HFF-Myc (cell line): Measurements from ENCODE around the gene TTC28.

ENCODE experiments used
- DNase-seq: peaks from one replicate; pipeline ENCODE4 v3.0.0-alpha.2; 2011; ENCODE audit warnings: low read depth; ENCODE audit errors: extremely low read depth
- H3K4me3 ChIP-seq: replicated peaks from 2 replicates; pipeline ENCODE4 v1.5.1; 2011; ENCODE audit warnings: low read depth, mild to moderate bottlenecking, control low read depth, low read length
- TF ChIP-seq, protein P1 (sequence below): IDR thresholded peaks from 2 replicates; pipeline ENCODE4 v1.5.1; 2012; ENCODE audit warnings: mild to moderate bottlenecking, low read depth, low read length, control low read depth; ENCODE audit errors: missing control alignments

The TTC28 gene

DNA sequence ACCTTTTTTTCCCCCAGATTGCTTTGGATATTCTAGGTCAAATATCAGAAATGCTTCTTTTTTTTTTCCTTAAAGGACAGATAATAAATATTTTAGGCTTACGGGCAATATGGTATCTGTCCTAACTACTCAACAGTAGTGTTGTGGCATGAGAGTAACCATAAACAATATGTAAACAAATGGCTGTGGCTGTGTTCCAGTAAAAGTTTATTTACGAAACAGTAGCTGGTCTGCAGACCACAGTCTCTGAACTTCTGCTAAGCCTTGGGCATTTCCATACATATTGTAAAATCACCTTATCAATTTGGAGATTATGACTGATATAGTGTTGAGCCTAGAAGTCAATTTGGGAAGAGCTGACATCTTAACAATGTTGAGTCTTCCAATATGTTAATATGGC lies 621.6 kb downstream of the TTC28 start:
- H3K4me3 ChIP-seq = no peak overlapping the region
- no peak for DNase-seq
- TF ChIP-seq, protein P1, sequence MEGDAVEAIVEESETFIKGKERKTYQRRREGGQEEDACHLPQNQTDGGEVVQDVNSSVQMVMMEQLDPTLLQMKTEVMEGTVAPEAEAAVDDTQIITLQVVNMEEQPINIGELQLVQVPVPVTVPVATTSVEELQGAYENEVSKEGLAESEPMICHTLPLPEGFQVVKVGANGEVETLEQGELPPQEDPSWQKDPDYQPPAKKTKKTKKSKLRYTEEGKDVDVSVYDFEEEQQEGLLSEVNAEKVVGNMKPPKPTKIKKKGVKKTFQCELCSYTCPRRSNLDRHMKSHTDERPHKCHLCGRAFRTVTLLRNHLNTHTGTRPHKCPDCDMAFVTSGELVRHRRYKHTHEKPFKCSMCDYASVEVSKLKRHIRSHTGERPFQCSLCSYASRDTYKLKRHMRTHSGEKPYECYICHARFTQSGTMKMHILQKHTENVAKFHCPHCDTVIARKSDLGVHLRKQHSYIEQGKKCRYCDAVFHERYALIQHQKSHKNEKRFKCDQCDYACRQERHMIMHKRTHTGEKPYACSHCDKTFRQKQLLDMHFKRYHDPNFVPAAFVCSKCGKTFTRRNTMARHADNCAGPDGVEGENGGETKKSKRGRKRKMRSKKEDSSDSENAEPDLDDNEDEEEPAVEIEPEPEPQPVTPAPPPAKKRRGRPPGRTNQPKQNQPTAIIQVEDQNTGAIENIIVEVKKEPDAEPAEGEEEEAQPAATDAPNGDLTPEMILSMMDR = no peak

DNA sequence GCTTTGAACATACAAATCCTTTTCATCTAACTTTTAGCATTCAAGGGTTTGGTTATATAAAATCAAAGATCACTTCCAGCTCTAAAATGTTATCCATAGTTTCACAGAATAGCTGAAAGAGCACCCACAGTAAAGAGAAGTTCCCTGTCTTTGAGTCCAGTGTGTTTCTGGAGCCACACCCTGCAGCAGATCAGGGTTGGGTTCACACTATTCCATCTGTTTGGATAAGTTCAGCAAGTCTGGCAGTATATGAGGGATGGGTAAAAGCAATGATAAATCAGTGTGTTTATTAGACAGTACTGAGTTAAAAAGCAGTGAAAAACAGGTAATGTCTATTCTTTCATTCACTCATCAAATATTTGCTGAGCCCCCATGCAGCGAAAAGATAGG lies 624.8 kb downstream of the TTC28 start:
- H3K4me3 ChIP-seq = no peak overlapping the region
- TF ChIP-seq, protein P1 = no peak
- no peak for DNase-seq

DNA sequence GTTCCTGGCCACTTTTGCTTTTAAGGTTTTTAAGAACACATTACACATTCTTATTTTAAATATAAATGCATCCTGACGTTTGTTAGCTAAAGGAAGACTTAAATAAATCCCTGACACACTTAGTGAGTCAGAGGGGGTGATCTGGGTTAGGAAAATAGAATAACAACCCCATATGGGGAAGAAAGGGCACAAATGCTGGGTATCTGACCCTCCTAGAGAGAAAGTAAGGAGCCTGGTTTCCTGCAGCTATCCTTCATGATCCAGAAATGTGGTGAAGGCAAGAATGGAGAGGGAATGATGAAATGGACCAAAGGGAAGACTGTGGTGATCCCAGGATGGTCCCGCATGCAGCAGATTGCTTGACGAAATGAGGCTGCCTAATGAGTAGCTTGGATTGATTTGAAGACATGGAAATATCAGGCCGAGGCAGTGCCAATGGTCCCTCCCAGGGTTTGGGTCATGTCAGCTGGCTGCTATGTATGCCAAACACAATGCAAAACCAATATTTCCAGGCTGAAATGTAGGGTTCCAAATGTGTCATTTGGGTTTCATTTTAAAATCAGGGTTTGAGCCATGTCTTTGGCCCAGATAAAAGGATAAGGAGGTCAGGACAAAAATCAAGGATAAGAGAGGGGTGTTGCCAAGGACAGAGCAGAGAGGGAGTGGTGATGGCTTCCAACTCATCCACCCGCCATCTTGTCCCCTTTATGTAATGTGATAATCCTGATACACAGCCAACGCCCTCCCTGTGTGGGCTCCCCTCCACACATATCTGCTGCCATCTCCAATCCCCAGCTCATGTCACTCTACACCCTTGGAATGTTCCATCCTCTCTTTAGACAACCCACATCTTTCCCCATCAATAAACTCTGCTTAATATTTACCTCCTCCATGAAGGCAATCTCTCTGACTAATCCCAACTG lies 625.5 kb downstream of the TTC28 start:
- TF ChIP-seq, protein P1 = no peak
- H3K4me3 ChIP-seq = no peak overlapping the region
- no peak for DNase-seq

DNA sequence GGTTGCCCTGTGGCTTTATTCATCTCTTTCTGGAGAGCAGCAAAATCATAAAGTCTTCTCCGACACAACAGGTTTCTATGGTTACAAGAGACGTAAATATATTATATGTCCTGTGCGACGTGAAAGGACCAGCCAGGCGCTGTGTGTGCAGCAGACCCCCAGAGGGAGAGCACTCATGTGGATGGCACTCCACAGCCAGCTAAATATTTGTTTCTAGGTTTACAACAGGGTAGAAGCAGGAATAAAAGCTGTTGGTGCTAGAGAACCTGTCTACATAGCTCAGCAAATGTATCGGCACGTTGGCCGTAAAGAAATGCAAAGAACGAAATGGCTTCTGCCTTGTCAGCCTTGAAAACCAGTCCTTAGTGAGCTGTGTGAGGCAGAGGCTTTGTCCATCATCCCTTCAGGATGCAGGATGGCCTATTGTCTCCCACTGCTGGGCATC lies 626.8 kb downstream of the TTC28 start:
- TF ChIP-seq, protein P1 = no peak
- no peak for DNase-seq
- no peak overlapping the region for H3K4me3 ChIP-seq

DNA sequence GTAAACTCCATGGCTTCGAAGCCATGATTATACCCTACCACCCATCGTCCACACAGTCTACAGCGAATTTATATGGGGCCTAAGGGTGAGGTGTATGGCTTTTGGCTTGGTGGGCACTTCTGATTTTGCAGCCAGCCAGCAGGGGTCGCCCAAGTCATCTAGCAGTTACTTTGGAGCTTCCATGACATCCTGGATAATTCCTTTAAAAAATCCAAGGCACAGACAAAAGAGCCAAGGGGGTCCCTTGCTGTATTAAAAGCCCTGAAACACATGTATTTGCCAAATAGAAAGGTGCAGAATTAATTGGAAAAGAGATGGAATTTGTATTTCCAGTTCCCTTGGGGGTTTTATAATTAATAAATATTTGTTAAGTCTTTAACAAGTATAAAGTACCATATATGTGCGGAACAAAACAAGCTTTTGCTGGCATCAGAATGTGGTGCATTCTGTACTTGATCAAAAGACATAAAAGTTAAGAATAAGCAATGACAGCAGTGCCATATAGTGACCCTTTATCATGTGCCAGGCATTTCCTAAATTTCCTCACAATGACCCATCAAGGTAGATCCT lies 627.8 kb downstream of the TTC28 start:
- no peak for DNase-seq
- H3K4me3 ChIP-seq = no peak overlapping the region
- TF ChIP-seq, protein P1 = peak; percentile 85

DNA sequence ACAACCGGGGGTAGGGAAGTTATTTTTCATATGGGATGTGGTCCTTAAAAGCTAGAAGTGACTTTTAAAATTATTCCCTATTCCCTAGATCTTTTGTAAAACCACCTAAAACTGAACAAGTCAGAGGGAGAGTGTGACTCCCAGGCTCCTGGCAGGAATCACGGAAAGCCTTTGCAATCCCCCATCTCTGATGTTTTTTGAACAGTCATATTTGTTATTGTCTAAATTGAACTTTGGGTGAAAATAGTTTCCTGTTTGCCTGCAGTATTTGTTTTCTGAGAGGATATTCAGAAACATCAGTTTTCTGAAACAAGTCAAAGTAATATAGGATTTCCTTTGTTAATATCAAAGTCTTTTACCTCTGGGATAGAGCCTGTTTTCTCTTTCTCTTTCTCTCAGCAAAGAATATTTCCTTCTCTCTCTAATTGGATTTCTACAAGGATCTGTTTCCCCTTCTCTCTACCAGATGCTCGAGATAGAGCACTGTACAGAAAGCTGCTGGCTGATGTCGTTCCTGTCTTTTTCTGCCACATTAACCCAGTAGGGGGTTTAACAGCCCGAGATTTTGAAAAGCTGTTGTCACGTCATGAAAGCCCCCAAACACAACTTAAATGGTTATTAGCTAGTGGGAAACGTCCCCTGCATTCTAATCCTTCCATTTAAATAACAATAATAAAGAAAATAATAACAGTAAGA lies 628.4 kb downstream of the TTC28 start:
- TF ChIP-seq, protein P1 = no peak
- no peak for DNase-seq
- no peak overlapping the region for H3K4me3 ChIP-seq
